Sigmoid colon (tissue), 7 donors: Measurements from ENCODE around the gene CCDC71L. TPM values are rescaled to one million over a fixed set of nuclear protein-coding genes. Genes with fewer than 3 reads are reported as not detected.

Source experiments
- DNase-seq: peaks from one replicate; pipeline ENCODE4 v3.0.0-alpha.2; 2019
- H3K27ac ChIP-seq, 4 donors: fragments of 200-600 bp; sonication (generic); one replicate each; pipeline ENCODE4 v1.5.1; 2016 to 2019; ENCODE audit warnings: mild to moderate bottlenecking in 1 of 4
- H3K27me3 ChIP-seq, 3 donors: fragments of 200-600 bp; sonication (generic); one replicate each; pipeline ENCODE4 v1.5.1; 2019; ENCODE audit warnings: mild to moderate bottlenecking in 1 of 3
- H3K36me3 ChIP-seq, 4 donors: fragments of 200-600 bp; sonication (generic); one replicate each; pipeline ENCODE4 v1.5.1; 2016 to 2019
- H3K4me1 ChIP-seq, 4 donors: fragments of 200-600 bp; sonication (generic); one replicate each; pipeline ENCODE4 v1.5.1; 2017 to 2019
- H3K4me3 ChIP-seq, 4 donors: fragments of 200-600 bp; sonication (generic); one replicate each; pipeline ENCODE4 v1.5.1; 2017 to 2019; ENCODE audit warnings: mild to moderate bottlenecking in 2 of 4, moderate library complexity in 1 of 4
- H3K9me3 ChIP-seq, 4 donors: fragments of 200-600 bp in 3 of 4; sonication (generic) in 3 of 4; one replicate each; pipeline versions ENCODE4 v1.5.1 to v1.6.1; 2013 to 2019
- CTCF ChIP-seq, 4 experiments: fragments of 450-650 bp in 3 of 4; fragments of 200-600 bp in 1 of 4; IDR thresholded peaks; one replicate each; pipeline ENCODE4 v1.5.1; 2016 to 2019; ENCODE audit warnings: antibody characterized with exemption in 4 of 4, mild to moderate bottlenecking in 3 of 4, moderate library complexity in 2 of 4
- EP300 ChIP-seq, 4 donors: sonication (generic); formaldehyde crosslinking; IDR thresholded peaks; one replicate each; pipeline ENCODE4 v1.6.1; 2017; ENCODE audit warnings: antibody characterized with exemption in 4 of 4
- POLR2A ChIP-seq, 2 donors: fragments of 450-650 bp; IDR thresholded peaks; one replicate each; pipeline ENCODE4 v1.6.1; 2016; ENCODE audit warnings: antibody characterized with exemption in 2 of 2, mild to moderate bottlenecking in 2 of 2, moderate library complexity in 2 of 2
- POLR2AphosphoS5 ChIP-seq, 4 donors: sonication (generic); formaldehyde crosslinking; IDR thresholded peaks; one replicate each; pipeline ENCODE4 v1.6.1; 2017; ENCODE audit warnings: antibody characterized with exemption in 4 of 4
- whole genome bisulfite sequencing, 2 donors: extraction: QIAGEN DNeasy Blood & Tissue Kit; methylation state at CpG; one replicate each; pipeline ENCODE4 v1.1.7; 2013; 5-methylcytosine and 5-hydroxymethylcytosine counted together
- intact Hi-C: fragments of 100-400 bp; cut with DNase I; formaldehyde crosslinking; loops from one replicate; pipeline ENCODE4 v1.15.1; 2023
- polyA plus RNA-seq, 3 donors: library from polyadenylated mRNA; stranded (reverse); fragments of 200-250 nt; gene quantifications; one replicate each; pipeline ENCODE4 v1.2.3, GENCODE V29; 2013
- total RNA-seq, 4 donors: library from RNA; depleted of rRNA; stranded (reverse); fragments of >200 nt; gene quantifications; one replicate each; pipeline ENCODE4 v1.1.0, GENCODE V29; 2016
- donor health status: healthy with polysubstance abuse.
- donor health status: Bipolar disorder and iron deficiency.
- donor health status: healthy.

Gene CCDC71L
- total and polyA plus RNA-seq, 7 donors, result 8.3 to 84.0 (median 15.0) TPM

- H3K4me3 ChIP-seq, result no peak overlapping the region
- no peak for DNase-seq
- no peak overlapping the region for H3K27ac ChIP-seq
- 94 to 98% methylated on average over 2 of the region's 2 CpGs for WGBS, 2 donors
- no peaks in the 10 kb centered on the region for H3K9me3 ChIP-seq
- intact Hi-C loops, result no loop called here
- no peaks in the 10 kb centered on the region for H3K4me1 ChIP-seq
- no peak for TF ChIP-seq CTCF (IDR thresholded peaks at IDR 0.05)
- no peak for TF ChIP-seq EP300 (IDR thresholded peaks at IDR 0.05)
- no peak for TF ChIP-seq POLR2AphosphoS5 (IDR thresholded peaks at IDR 0.05)
- TF ChIP-seq POLR2A (IDR thresholded peaks at IDR 0.05), result no peak
- no peaks in the 10 kb centered on the region for H3K36me3 ChIP-seq
- no peaks in the 10 kb centered on the region for H3K27me3 ChIP-seq
Measured at GRCh38 chr7:106634958-106635357, 26.0 kb downstream of the CCDC71L start.

DNA sequence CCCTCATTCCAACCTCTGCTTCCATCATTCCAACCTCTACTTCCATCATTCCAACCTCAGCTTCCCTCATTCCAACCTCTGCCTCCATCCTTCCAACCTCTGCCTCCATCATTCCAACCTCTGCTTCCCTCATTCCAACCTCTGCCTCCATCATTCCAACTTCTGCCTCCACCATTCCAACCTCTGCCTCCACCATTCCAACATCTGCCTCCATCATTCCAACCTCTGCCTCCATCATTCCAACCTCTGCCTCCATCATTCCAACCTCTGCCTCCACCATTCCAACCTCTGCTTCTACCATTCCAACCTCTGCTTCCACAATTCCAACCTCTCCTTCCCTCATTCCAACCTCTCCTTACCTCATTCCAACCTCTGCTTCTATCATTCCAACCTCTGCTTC lies 30.3 kb downstream of the CCDC71L start:
- no peaks in the 10 kb centered on the region for H3K27me3 ChIP-seq
- intact Hi-C loops, result no loop called here

GRCh38 chr7:106629516-106629915 lies 31.4 kb downstream of the CCDC71L start:
- Histone ChIP-seq H3K27me3 (no peaks in the 10 kb centered on the region), H3K9me3 (no peaks in the 10 kb centered on the region), H3K27ac (no peak overlapping the region), H3K36me3 (no peaks in the 10 kb centered on the region), H3K4me1 (no peaks in the 10 kb centered on the region), H3K4me3 (no peak overlapping the region)
- intact Hi-C loops, result no loop called here
- no peak for TF ChIP-seq POLR2AphosphoS5 (IDR thresholded peaks at IDR 0.05)
- TF ChIP-seq EP300 (IDR thresholded peaks at IDR 0.05), result no peak
- TF ChIP-seq POLR2A (IDR thresholded peaks at IDR 0.05), result no peak
- no peak for DNase-seq
- 73 to 84% methylated on average over 2 of the region's 2 CpGs for WGBS, 2 donors

More for the DNA sequence above, 30.3 kb downstream of the CCDC71L start:
- no peaks in the 10 kb centered on the region for H3K9me3 ChIP-seq
- TF ChIP-seq POLR2A (IDR thresholded peaks at IDR 0.05) (no peak), POLR2AphosphoS5 (IDR thresholded peaks at IDR 0.05) (no peak), EP300 (IDR thresholded peaks at IDR 0.05) (no peak), CTCF (IDR thresholded peaks at IDR 0.05) (no peak)
- H3K36me3 ChIP-seq, result no peaks in the 10 kb centered on the region
- H3K4me3 ChIP-seq, result no peak overlapping the region
- no peak for DNase-seq
- H3K27ac ChIP-seq, result no peak overlapping the region
- no peaks in the 10 kb centered on the region for H3K4me1 ChIP-seq

- Histone ChIP-seq H3K4me1 (peaks cover 0 to 5% (median 0%) of the 10 kb centered on the region in 4 donors), H3K36me3 (no peaks in the 10 kb centered on the region), H3K4me3 (no peak overlapping the region), H3K27ac (no peak overlapping the region), H3K9me3 (no peaks in the 10 kb centered on the region), H3K27me3 (no peaks in the 10 kb centered on the region)
- no peak for DNase-seq
- TF ChIP-seq EP300 (IDR thresholded peaks at IDR 0.05) (no peak), CTCF (IDR thresholded peaks at IDR 0.05) (no peak), POLR2AphosphoS5 (IDR thresholded peaks at IDR 0.05) (no peak), POLR2A (IDR thresholded peaks at IDR 0.05) (no peak)
- 34 to 72% methylated on average over 6 of the region's 6 CpGs for WGBS, 2 donors
- intact Hi-C loops, result no loop called here
Measured at GRCh38 chr7:106626376-106627164, 34.4 kb downstream of the CCDC71L start.

DNA sequence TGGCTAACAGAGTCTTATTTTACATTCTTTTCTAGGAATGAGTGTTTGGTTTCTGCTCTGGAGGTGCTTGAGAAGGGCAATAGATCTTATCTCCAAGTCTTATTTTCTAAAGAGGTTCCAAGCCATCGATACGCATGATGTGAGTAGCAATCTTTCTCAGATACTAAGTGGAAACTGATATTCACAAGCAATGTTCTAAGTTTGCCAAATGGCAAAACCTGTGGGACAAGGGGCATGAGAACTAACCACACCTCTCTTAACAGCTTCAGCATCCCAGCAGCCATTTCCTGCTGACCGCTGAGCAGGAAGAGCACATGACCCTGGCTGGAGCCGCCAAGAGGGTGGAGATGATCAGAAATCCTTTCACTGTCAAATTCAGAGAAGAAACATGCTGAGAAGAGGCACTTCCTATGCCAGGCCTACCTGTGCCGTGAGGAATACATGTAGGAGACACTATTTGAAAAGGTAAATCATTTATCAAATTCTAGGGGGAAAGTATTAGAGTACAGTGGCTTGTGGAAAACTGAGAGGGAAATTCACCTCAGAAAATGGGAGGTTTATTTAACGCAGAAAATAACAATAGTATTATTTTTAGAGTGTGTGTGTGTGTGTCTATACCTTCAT lies 35.2 kb downstream of the CCDC71L start:
- DNase-seq, result no peak
- TF ChIP-seq POLR2A (IDR thresholded peaks at IDR 0.05) (no peak), EP300 (IDR thresholded peaks at IDR 0.05) (no peak), POLR2AphosphoS5 (IDR thresholded peaks at IDR 0.05) (no peak), CTCF (IDR thresholded peaks at IDR 0.05) (no peak)
- H3K27ac ChIP-seq, result no peak overlapping the region
- intact Hi-C loops, result no loop called here
- no peaks in the 10 kb centered on the region for H3K9me3 ChIP-seq
- WGBS, 2 donors, result 19 to 60% methylated on average over 6 of the region's 6 CpGs
- H3K4me3 ChIP-seq, result no peak overlapping the region
- no peaks in the 10 kb centered on the region for H3K36me3 ChIP-seq
- peaks cover 0 to 5% (median 0%) of the 10 kb centered on the region in 4 donors for H3K4me1 ChIP-seq
- no peaks in the 10 kb centered on the region for H3K27me3 ChIP-seq
